Activated naive CD4-positive, alpha-beta T cell treated with anti-CD3 and anti-CD28 coated beads, Interleukin-2, amount 50 U/mL, for 72 hours (primary cell): ENCODE results near the gene SMC3. TPM values are rescaled to one million over a fixed set of nuclear protein-coding genes. Genes with fewer than 3 reads are reported as not detected.

Experiments used
- ATAC-seq, 2 donors: fragments of 150-1000 bp; cut with Tn5 transposase; 2 replicates each; pipeline ENCODE4 v1.10.0; 2021; ENCODE audit warnings: mild to moderate bottlenecking in 2 of 2, moderate library complexity in 2 of 2
- DNase-seq, 2 donors: peaks; one replicate each; pipeline ENCODE4 v3.0.0; 2021 to 2022; ENCODE audit warnings: low spot score in 2 of 2
- H3K27ac Mint-ChIP-seq, 2 donors: one replicate each; pipeline ENCODE4 v1.8.0; 2022; ENCODE audit warnings: mild to moderate bottlenecking in 2 of 2, mixed read lengths in 2 of 2
- H3K36me3 Mint-ChIP-seq, 2 donors: one replicate each; pipeline ENCODE4 v1.8.0; 2022; ENCODE audit warnings: mixed read lengths in 2 of 2
- H3K9me3 Mint-ChIP-seq, 2 donors: one replicate each; pipeline ENCODE4 v1.8.0; 2022; ENCODE audit warnings: mixed read lengths in 2 of 2
- total RNA-seq, 2 donors: library from RNA; stranded (reverse); gene quantifications; one replicate each; pipeline ENCODE4 v1.2.3, GENCODE V29; 2022

The SMC3 gene
- total RNA-seq, 2 donors from 2014 or later, result 70.7 to 110 TPM

DNA sequence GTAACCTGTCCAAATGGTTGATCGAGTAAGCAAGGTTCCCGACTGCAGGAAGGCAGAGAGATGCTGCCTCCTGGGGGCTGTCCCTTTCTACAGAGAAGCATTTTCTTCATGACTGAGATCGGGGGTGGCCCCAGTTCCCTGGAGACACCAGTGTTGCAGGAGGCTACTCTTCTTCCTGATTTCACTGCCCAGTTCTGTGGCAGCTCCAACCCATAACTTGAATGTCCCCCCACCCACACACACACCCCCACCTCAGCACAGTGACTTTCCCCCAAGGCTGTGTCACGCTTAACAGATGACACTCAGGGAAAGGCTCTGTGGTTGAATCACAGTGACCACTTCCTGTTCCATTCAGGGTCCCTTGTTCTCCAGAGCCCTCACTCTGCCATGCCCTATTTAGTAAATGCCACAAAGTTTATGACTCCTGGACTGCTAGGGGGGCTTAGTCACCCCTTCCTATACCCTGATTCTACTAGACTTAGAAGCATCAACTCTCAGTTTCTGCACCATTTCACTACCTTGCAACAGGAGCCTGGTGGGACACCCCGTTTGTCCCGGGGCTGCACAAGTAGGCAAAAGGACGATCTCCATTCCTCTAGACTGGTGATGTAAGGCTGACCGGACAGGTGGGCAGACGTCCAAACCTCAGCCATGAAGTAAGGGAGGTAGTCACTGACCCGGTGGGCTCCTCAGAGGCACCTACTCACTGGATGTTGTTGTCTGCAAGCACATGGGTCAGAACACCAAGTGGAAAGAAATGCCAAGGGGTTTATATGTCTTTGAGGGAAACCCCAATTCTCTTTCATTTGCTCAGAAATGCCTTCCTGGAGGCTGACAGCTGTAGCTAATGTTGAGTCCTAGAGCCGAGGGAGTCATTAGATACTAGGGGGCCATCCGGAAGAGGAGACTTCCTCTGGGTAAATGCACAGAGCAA lies 31.3 kb upstream of the SMC3 start:
- H3K9me3 Mint-ChIP-seq, result no peaks in the 10 kb centered on the region
- ATAC-seq, result peak; percentile 93 to 96

DNA sequence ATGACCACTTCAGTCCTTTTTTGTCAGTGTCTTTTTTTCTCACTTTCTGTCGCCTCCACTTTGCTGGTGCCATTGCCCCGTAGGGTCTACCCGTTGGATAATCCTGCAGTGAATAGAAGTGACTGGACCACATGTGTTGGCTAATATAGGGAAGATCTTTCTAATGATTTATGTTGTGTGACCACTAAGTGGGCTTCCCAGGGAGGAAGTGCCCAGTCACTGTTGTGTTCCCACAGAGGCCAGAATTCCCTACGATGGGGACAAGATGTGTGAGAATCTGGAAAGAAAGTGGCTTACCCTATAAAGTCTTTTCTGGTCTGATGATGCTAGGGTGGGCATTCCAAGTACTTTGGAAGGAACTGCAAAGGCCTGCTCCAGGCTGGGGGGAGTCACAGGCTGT lies 28.4 kb upstream of the SMC3 start:
- no peak for ATAC-seq
- Mint-ChIP-seq H3K27ac (no peak overlapping the region), H3K9me3 (no peaks in the 10 kb centered on the region), H3K36me3 (no peaks in the 10 kb centered on the region)
- DNase-seq, result no peak

More for the DNA sequence above, 31.3 kb upstream of the SMC3 start:
- Mint-ChIP-seq H3K27ac (peak overlapping the region; percentile 10 to 83), H3K36me3 (no peaks in the 10 kb centered on the region)
- DNase-seq, result peak; percentile 69 to 89

DNA sequence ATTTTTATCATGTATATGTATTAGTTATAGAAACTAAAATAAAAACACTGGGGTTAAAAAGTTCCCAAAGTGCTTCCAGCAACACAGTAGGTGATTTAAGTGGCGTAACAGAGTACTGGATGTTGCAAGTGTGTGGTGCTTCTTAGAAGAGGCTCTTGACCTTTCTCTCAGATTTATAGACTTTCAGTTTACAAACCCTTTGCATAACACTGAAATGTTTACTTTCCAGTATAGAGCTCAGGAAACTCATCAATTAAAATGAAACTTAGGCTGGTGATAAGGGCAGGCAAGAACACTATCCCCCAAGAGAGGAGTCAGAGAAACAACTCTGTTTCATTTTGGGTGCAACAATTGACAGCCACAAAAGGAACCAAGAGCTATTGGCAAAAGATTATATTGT lies 27.5 kb upstream of the SMC3 start:
- no peaks in the 10 kb centered on the region for H3K36me3 Mint-ChIP-seq
- DNase-seq (no peak), ATAC-seq (no peak)
- no peak overlapping the region for H3K27ac Mint-ChIP-seq
- no peaks in the 10 kb centered on the region for H3K9me3 Mint-ChIP-seq

DNA sequence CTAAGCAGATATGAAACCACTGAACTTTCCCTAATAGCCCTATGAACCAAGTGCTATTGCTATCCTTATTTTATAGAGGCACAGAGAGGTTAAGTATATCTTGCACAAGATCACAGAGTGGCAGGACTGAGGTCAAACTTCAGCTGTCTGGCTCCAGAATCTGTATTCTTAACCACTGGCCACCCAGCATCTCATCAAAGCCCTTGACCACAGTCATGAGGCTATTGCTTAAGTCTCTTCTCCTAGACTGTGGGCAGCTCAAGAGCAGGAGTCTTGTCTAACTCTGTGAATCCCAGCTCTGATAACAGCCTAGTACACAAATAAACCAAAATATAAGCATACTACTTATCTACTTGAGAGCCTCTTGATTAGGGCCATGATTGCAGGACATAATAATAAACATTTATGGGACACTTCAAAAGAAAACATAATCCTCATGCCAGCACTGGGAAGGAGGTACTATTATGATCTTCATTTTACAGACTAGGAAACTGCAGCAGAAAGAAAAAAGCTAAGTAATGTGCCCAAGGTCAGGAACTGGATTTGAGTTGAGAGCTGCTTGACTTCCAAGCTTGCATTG lies 22.4 kb upstream of the SMC3 start:
- no peak for ATAC-seq
- no peak overlapping the region for H3K27ac Mint-ChIP-seq
- DNase-seq, result no peak
- no peaks in the 10 kb centered on the region for H3K9me3 Mint-ChIP-seq
- no peaks in the 10 kb centered on the region for H3K36me3 Mint-ChIP-seq

DNA sequence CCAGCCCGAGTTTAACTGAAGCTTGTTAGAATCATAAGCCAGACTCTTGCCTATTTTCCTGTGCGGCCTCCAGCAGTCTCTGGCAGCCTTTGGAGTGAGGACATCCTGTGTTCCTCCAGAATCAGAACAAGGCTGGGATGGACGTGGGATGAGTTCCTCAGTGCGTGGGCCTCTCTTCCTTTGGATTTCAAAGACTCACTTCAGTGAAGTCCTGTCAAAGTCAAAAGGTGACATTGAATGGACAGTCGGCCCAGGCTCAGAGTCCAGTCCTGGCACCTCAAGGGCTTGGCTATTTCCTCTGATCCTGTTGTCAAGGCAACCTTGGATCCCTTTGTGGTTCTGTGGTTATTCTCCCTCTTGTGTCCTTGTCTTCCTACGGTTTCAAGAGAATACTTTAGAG lies 21.4 kb upstream of the SMC3 start:
- ATAC-seq (no peak), DNase-seq (no peak)
- Mint-ChIP-seq H3K36me3 (no peaks in the 10 kb centered on the region), H3K27ac (no peak overlapping the region), H3K9me3 (no peaks in the 10 kb centered on the region)

DNA sequence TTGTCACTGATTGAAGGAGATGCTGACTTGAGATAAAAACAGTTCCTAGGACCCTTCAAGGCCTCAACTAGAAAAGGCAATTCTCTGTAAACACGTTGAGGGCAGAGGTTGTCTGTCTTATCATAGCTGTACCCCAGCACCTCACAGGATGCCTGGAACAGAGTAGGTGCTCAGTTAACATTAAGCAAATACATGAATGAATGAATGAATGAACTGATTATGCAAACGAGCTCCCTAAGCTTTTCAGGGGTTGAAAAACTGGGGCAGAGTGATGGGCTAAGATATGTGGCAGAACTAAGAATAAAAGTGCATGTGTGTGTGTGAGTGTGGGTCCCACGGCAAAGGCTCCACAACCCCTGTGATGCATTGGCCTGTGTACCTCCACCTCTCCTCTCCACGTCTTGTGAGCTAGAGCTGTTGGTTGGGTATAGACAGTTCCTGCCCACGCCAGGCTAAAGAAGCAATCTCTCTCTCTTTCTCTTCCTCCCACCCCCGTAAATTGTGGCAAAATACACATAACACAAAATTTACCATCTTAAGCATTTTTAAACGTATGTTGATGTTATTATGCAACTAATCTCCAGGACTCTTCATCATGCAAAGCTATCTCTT lies 20.9 kb upstream of the SMC3 start:
- peak in 1 of 2 donors; percentile 40 for ATAC-seq
- Mint-ChIP-seq H3K36me3 (no peaks in the 10 kb centered on the region), H3K9me3 (no peaks in the 10 kb centered on the region), H3K27ac (no peak overlapping the region)
- DNase-seq, result no peak

DNA sequence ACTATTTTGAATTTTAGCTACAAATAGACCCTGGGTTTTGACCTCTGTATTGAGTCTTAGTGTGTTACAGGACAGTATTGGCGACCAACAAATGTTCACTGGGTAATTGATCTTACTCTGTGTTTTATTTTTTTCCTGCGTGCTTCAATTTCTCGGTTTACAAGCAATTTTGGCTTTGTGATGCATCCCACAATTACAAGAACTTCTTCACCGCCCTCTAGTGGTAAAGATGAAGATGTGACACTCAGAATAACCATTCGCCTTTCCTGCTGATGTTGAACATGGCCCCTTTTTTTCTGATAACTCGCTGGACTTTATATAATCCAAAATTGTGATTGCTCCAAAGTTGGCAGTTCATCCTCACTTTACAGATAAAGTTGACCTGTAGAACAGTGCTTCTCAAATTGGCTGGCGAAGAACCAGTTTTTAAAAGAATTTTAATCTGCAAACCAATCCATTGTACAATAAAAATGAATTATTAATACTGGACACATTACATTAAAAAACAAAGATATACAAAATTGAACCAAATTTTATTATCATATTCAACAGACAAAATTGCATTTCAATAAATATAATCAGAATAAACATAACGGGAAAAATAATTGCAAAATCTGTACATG lies 20.2 kb upstream of the SMC3 start:
- Mint-ChIP-seq H3K36me3 (no peaks in the 10 kb centered on the region), H3K9me3 (no peaks in the 10 kb centered on the region), H3K27ac (no peak overlapping the region)
- ATAC-seq (peak; percentile 63 to 74), DNase-seq (no peak)

DNA sequence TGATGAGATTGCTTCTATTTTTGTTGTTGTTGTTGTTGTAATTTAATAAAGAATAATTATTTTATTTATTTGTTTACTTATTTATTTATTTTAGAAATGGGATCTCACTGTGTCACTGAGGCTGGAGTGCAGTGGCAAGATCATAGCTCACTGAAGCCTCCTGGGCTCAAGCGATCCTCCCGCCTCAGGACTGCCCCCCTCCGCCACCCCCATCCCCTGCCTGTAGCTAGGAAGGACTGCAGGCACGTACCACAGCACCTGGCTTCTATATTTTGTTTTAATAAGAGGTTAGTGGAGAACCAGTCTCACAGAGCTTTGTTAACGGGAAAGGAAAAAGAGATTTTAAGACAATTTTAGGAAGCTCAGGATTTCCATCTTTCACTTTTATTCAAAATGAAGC lies 19.5 kb upstream of the SMC3 start:
- no peaks in the 10 kb centered on the region for H3K36me3 Mint-ChIP-seq
- H3K27ac Mint-ChIP-seq, result no peak overlapping the region
- ATAC-seq, result no peak
- H3K9me3 Mint-ChIP-seq, result no peaks in the 10 kb centered on the region
- DNase-seq, result no peak

DNA sequence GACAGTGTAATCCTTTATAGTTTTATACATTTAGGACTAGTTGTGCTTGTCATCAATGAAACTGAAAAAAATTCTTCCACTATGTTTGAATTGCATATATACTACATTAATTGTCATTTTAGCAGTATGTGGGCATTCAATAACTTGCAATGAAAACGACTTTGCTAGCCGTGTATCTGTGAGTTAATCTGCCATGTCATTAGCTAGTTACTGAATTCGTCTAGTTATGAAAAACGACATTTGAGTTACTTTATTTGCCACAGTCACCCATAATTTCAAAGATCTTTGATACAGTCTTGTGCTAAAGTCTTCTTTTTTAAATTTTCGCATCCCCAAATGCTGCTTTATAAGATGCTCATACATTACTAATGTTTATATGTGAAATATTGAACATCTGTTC lies 18.3 kb upstream of the SMC3 start:
- H3K36me3 Mint-ChIP-seq, result no peaks in the 10 kb centered on the region
- ATAC-seq (no peak), DNase-seq (no peak)
- H3K27ac Mint-ChIP-seq, result no peak overlapping the region
- H3K9me3 Mint-ChIP-seq, result no peaks in the 10 kb centered on the region

DNA sequence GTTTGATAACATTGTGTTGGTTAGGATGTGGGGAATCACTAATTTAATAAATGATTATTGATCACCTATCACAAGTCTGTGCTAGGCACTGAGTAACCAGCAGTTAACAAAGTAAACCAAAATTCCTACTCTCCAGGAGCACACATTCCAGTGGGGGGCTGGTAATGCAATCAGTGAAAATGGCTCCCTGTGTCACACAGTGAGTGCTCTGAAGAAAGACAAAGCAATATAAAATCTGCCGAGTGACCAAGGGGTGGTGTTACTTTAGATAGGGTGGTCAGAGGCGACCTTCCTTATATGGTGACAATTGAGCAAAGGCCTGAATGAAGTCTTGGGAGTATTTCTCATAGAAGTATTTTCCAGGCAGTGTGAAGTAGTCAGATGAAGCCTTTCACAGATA lies 13.6 kb upstream of the SMC3 start:
- Mint-ChIP-seq H3K9me3 (no peaks in the 10 kb centered on the region), H3K36me3 (no peaks in the 10 kb centered on the region), H3K27ac (no peak overlapping the region)
- no peak for ATAC-seq
- DNase-seq, result no peak

DNA sequence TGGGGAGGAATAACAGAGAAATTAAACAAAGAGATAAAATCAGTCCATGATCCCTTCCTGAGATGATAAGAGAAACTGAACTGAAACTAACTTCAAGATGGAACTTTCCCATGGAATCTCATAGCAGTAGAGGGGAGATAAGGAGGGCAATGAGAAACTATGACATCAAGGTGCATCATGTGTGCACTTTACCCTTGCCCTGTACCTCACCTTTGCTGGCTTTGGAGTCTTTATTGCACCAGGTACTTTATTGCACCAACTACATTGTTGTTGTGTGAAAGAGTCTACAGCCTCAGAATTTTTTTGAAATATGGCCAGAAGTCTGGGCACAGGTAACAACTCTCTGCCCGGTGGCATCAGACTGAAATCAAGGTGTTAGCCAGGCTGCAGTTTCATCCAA lies 11.2 kb upstream of the SMC3 start:
- H3K36me3 Mint-ChIP-seq, result no peaks in the 10 kb centered on the region
- H3K9me3 Mint-ChIP-seq, result no peaks in the 10 kb centered on the region
- no peak overlapping the region for H3K27ac Mint-ChIP-seq
- DNase-seq, result no peak
- no peak for ATAC-seq

DNA sequence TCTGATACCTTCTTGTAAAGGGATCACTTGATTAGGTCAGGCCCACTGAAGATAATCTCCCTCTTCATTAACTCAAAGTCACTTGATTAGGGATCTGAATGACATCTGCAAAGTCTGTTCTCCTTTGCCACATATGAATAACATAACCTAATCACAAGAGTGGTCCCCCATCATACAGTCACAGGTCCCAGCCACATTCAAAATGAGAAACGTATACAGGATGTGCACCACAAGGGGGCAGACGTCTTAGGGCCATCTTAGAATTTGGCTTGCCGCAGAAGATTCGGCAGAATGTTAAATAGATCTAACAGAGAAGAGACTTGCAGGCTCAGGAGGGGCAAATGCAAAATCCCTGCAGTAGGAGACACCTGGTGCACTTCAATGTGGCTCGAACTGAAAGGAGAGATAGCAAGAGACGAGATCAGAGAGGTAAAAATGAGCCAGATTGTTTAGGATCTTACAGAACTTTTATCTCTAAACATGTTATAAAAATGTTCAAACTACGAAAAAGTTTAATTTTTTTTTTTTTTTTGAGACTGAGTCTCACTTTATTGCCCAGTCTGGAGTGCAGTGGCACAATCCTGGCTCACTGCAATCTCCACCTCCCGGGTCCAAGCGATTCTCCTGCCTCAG lies 10.4 kb upstream of the SMC3 start:
- peak; percentile 86 to 93 for ATAC-seq
- Mint-ChIP-seq H3K9me3 (no peaks in the 10 kb centered on the region), H3K27ac (no peak overlapping the region), H3K36me3 (no peaks in the 10 kb centered on the region)
- peak in 1 of 2 donors; percentile 68 for DNase-seq

DNA sequence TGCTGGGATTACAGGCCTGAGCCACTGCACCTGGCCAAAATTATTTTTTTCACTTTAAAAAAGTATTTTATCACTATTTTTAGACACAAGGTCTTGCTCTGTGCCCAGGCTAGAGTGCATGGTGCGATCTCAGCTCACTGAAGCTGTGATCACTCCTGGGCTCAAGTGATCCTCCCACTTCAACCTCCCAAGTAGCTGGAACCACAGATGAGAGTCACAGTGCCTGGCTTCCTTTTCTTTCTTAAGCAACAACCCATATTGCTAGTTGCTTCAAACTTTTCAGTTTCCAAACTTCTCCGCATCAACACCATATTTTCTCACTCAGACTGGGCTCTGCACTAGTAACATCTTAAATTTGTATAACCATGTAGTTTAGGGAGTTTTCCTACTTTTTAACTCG lies 9.5 kb upstream of the SMC3 start:
- Mint-ChIP-seq H3K36me3 (no peaks in the 10 kb centered on the region), H3K27ac (no peak overlapping the region)

DNA sequence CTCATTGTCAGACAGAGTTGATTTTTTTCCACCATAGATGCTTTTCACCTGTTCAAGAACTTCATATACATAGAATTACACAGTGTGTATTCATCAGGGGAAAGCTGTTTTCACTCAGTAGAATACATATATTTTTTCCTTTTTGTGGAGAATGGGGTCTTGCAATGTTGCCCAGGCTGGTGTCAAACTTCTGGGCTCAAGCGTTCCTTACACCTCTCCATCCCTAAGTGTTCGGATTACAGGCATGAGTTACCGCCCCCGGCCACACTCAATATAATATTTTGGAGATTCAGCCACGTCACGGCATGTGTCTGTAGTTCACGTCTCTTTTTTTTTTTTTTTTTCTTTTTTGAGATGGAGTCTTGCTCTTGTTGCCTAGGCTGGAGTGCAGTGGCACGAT lies 7.5 kb upstream of the SMC3 start:
- Mint-ChIP-seq H3K9me3 (no peaks in the 10 kb centered on the region), H3K36me3 (no peaks in the 10 kb centered on the region), H3K27ac (no peak overlapping the region)
- no peak for ATAC-seq
- no peak for DNase-seq

More for the DNA sequence above, 9.5 kb upstream of the SMC3 start:
- DNase-seq (no peak), ATAC-seq (no peak)
- H3K9me3 Mint-ChIP-seq, result no peaks in the 10 kb centered on the region

DNA sequence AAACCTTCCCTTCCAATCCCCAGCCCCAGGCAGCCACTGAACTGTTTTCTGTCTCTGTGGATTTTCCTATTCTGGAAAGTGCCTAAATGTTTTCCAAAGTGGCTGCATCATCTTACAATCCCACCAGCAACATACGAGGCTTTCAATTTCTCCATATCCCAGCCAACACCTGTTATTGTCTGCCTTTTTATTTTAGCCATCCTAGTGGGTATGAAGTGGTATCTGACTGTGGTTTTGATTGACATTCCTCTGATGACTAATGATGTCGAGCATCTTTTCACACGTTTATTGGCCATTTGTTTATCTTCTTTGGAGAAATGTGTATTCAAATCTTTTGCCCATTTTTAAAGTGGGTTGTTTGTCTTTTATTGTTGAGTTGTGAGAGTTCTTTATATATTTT lies 6.2 kb upstream of the SMC3 start:
- Mint-ChIP-seq H3K27ac (no peak overlapping the region), H3K9me3 (no peaks in the 10 kb centered on the region), H3K36me3 (no peaks in the 10 kb centered on the region)
- no peak for ATAC-seq
- DNase-seq, result no peak

DNA sequence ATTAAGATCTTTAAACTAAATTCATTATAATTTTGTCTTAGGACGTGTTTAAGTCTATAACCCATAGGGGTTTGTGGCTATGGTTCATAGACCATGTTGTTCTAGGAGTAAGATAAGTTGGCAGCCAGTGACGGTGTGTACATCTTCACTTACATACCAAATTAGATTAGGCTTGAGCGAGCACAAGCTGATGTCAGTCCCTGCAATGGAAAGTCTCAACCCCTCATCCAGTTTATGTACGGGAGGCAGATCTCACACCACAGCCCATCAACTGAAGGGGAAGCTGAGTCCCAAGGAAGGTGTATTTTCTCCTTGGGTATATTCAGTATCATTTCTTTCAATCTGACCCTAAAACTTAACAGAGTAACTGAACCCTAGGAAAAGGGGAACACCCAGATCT lies 5.1 kb upstream of the SMC3 start:
- ATAC-seq (no peak), DNase-seq (no peak)
- Mint-ChIP-seq H3K36me3 (peaks cover 0 to 5% of the 10 kb centered on the region in 2 donors), H3K27ac (no peak overlapping the region), H3K9me3 (no peaks in the 10 kb centered on the region)

DNA sequence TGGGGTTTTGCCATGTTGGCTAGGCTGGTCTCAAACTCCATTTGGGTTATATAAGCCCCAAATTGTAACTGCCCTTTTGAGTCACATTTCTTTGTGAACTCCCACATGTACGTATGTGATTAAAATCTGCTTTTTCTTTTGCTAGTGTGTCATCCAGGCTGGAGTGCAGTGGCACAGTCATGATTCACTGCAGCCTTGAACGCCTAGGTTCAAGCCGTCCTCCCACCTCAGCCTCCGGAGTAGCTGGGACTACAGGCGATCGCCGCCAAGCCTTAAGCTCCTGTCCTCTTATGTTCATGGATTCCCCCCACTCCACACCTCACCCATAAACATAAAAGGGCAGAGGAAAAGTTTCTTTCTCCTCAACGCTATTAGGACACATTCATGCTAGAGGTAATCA lies 4.4 kb upstream of the SMC3 start:
- ATAC-seq (no peak), DNase-seq (no peak)
- Mint-ChIP-seq H3K9me3 (no peaks in the 10 kb centered on the region), H3K27ac (no peak overlapping the region), H3K36me3 (peaks cover under 1 to 10% of the 10 kb centered on the region in 2 donors)
